KOPT-K1 (cell line): ENCODE data around the gene FLT4.
"Not testable (repeated sequence)": the region's sequence is repeated elsewhere in the genome, so short reads cannot be mapped to it uniquely, and the experiment has no call there.

Experiments used
- H3K27ac ChIP-seq: fragments of 200-600 bp; sonication (generic); 2 replicates; pipeline ENCODE4 v1.5.1; 2016; ENCODE audit warnings: antibody characterized with exemption, mild to moderate bottlenecking, low read depth, low read length; ENCODE audit not compliant: poor library complexity, severe bottlenecking
- H3K36me3 ChIP-seq: fragments of 200-600 bp; sonication (generic); 2 replicates; pipeline ENCODE4 v1.5.1; 2017; ENCODE audit warnings: antibody characterized with exemption, mild to moderate bottlenecking, low read length, moderate library complexity; ENCODE audit not compliant: insufficient read depth
- H3K9me3 ChIP-seq: fragments of 200-600 bp; sonication (generic); 2 replicates; pipeline ENCODE4 v1.5.1; 2017; ENCODE audit warnings: antibody characterized with exemption, low read length, mild to moderate bottlenecking; ENCODE audit not compliant: insufficient read depth, poor library complexity, severe bottlenecking

Gene FLT4

DNA sequence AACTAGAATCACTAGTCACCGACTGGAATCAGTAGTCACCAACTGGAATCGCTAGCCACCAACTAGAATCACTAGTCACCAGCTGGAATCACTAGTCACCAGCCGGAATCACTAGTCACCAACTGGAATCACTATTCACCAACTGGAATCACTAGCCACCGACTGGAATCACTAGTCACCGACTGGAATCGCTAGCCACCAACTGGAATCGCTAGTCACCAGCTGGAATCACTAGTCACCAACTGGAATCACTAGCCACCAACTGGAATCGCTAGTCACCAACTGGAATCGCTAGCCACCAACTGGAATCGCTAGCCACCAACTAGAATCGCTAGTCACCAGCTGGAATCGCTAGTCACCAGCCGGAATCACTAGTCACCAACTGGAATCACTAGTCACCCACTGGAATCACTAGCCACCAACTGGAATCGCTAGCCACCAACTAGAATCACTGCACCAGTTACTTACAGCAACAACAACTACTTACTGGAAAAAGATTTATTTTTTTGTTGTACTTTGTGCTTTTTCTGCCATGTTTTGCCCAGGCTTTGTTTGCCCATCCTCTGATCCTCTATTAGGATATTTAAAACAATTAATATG, 25.7 kb upstream of the FLT4 start:
- Histone ChIP-seq H3K9me3 (no peaks in the 10 kb centered on the region), H3K27ac (no peak overlapping the region), H3K36me3 (no peaks in the 10 kb centered on the region)

DNA sequence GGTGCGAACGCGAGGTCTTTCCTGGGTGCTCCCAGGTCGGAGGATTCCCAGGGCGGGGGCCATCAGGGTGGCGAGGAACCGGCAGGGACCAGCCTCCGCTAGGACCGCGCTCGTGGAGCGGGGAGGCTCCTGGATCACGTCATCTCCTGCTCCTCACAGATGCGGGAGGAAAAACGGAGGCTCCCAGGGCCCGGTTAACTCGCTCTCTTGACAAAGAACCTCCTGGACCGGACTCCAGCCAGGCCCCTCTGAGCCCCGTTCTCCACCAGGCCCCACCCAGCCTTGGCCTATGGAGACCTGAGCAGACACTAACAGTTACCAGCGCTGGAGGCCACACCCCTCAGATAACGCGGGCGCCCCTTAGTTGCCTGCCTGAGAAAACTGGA, 24.7 kb upstream of the FLT4 start:
- not testable (repeated sequence) for H3K27ac ChIP-seq, H3K9me3 ChIP-seq

GRCh38 chr5:180673371-180674089, 24.1 kb upstream of the FLT4 start:
- Histone ChIP-seq H3K9me3 (no peaks in the 10 kb centered on the region), H3K27ac (no peak overlapping the region), H3K36me3 (no peaks in the 10 kb centered on the region)

More for the DNA sequence above, 24.7 kb upstream of the FLT4 start:
- not testable (repeated sequence) for H3K36me3 ChIP-seq

DNA sequence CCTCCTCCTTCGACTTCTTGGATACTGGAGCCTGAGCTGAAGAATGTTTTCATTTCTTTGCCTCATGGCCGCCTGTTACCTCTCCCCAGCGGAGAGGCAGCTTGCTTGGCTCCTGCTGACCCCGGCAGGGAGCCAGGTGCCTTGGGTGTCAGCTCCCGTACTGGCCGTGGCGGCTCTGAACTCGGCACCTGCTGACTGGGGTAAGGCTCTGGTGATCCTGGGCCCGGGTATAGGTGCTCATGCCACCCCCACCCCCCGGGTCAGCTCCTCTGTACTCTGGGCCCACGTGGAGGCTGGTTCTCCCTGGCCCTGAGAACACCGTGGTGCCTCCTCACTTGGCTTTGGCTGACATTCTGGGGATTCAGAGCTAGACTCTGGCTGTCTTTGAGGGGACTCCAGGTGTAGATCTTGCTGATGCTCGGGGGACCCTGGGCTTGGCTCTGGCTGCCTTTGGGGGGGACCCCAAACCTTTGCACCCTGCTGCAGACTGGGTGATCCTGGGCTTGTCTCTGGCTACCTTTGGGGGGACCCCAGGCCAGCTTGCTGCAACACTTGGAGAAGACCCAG, 22.6 kb upstream of the FLT4 start:
- not testable (repeated sequence) for H3K27ac ChIP-seq, H3K36me3 ChIP-seq, H3K9me3 ChIP-seq

DNA sequence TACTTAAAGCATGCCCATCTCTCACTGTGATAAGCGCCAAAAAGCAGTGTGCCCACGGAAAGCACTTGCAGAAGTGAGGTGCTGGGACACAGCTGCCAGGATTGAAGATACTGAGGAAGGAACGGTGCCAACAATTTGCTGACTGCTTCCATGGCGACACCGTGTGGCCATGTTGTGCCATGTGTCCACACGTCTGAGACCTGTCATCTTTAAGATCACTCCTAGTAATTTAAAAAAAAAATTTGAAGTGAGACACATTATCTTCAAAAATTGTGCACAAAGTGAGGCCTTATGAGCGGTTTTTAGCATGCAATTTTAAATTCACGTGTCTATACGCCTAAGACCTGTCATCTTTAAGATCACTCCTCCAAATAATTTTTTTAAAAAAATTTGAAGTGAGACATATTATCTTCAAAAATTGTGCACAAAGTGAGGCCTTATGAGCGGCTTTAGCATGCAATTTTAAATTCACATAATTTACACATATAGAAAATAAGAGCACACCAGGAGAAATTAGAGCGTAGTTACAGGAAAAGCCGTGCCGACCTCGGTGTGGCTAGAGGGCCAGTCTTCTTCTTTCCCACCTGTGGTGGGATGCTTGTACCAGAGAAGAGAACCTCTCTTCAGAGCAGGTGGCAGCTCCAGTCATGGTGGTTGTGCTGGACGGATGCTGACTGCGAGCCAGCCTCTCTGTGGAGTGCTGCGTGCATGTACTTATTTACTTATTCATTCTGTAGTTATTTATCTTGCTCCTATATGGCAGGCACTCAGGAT, 21.4 kb upstream of the FLT4 start:
- H3K36me3 ChIP-seq: no peaks in the 10 kb centered on the region
- H3K27ac ChIP-seq: peak overlapping the region; percentile 1
- H3K9me3 ChIP-seq: no peaks in the 10 kb centered on the region

- Histone ChIP-seq H3K36me3 (no peaks in the 10 kb centered on the region), H3K27ac (peak overlapping the region; percentile 1), H3K9me3 (no peaks in the 10 kb centered on the region)
These were observed 20.8 kb upstream of the FLT4 start for GRCh38 chr5:180670157-180670556.

DNA sequence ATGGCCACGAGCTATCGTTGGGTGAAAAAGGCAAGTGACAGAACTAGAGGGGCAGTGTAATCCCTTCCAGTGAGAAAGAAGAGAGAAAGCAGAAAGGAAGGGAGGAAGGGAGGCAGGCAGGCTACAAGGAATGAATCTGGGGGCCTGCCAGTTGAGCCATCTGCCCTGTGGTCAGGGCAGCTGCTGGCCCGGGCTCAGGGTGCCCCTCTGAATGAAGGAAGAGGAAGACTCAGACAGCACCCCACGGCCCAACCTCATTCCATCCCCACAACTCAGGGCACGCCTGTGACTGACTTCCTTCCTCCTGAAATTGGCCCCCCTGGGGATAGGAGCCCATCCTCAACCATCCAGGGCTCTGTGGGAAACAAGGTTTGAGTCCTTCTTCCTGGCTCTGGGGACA, 20.3 kb upstream of the FLT4 start:
- H3K9me3 ChIP-seq: no peaks in the 10 kb centered on the region
- peak overlapping the region; percentile 4 for H3K27ac ChIP-seq
- no peaks in the 10 kb centered on the region for H3K36me3 ChIP-seq

- no peaks in the 10 kb centered on the region for H3K36me3 ChIP-seq
- H3K27ac ChIP-seq: no peak overlapping the region
- H3K9me3 ChIP-seq: no peaks in the 10 kb centered on the region
These were observed 19.6 kb upstream of the FLT4 start for GRCh38 chr5:180668835-180669596.

GRCh38 chr5:180666812-180667211, 17.4 kb upstream of the FLT4 start:
- Histone ChIP-seq H3K9me3 (no peaks in the 10 kb centered on the region), H3K27ac (no peak overlapping the region), H3K36me3 (no peaks in the 10 kb centered on the region)

DNA sequence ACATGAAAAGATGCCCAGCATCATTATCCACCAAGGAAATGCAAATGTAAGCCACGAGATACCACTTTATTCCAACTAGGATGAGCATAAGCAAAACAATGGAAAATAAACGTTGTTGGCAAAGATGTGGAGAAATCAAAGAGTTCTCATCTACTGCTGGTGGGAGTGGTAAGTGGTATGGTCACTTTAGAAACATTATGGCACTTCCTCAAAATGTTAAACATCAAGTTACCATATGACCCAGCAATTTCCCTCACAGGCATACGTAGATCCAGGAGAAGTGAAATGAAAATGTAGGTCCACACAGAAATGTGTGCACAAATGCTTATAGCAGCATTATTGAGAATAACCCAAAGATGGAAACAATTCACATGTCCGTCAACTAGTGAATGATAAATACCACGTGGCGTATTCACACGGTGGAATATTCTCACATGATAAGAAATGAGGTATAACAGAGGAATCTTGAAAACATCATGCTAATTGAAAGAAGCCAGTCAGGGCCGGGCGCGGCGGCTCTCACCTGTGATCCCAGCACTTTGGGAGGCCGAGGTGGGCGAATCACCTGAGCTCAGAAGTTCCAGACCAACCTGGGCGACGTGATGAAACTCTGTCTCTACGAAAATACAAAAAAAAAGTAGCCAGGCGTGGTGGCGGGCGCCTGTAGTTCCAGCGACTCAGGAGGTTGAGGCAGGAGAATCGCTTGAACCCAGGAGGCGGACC, 16.4 kb upstream of the FLT4 start:
- Histone ChIP-seq H3K36me3 (no peaks in the 10 kb centered on the region), H3K9me3 (no peaks in the 10 kb centered on the region), H3K27ac (no peak overlapping the region)

DNA sequence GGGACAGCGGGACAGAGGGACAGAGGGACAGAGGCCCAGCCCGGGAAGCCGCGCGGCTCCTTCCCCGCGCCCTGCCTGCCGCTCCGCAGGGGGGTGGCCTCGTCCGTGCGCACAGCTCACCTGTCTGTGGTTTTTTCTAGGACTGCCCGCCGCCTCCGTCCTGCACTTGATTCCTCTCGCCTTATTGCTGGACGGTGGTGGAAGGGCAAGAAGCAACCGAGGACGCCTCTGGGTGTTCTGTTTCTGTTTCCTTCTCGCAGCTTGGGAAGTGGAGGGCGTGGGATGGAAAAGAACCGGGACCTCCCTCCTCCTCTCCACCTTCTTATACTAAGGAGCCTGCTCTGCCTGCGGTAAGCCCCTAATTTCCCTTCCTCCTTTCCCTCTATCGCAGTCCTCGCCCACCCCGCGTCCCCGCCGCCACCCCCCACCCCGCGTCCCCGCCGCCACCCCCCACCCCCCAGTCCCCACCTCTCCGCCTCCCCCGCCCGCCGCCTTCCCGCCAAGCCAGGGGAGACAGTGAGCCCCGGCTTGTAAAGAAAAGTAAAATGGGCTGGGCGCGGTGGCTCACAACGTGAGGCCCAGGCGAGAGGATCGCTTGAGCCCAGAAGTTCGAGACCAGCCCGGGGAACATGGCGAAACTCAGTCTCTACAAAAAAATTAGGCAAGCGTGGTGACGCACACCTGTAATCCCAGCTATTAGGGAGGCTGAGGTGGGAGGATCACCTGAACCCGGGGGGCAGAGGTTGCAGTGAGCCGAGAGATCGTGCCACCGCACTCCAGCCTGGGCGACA, 9.6 kb upstream of the FLT4 start:
- Histone ChIP-seq H3K36me3 (no peaks in the 10 kb centered on the region), H3K27ac (no peak overlapping the region), H3K9me3 (no peaks in the 10 kb centered on the region)

- H3K27ac ChIP-seq, H3K9me3 ChIP-seq, H3K36me3 ChIP-seq: not testable (repeated sequence)
These were observed 5.8 kb upstream of the FLT4 start for GRCh38 chr5:180655243-180655642.

GRCh38 chr5:180652771-180653170, 3.4 kb upstream of the FLT4 start:
- Histone ChIP-seq H3K36me3 (no peaks in the 10 kb centered on the region), H3K27ac (no peak overlapping the region), H3K9me3 (no peaks in the 10 kb centered on the region)

GRCh38 chr5:180652346-180652745, 2.9 kb upstream of the FLT4 start:
- Histone ChIP-seq H3K27ac (no peak overlapping the region), H3K36me3 (no peaks in the 10 kb centered on the region), H3K9me3 (no peaks in the 10 kb centered on the region)
